Measurements from ENCODE around the gene RAN.
A peak's percentile ranks its signal among the peaks of the same experiment; 100 is the strongest.
"Not testable (repeated sequence)": the region's sequence is repeated elsewhere in the genome, so short reads cannot be mapped to it uniquely, and the experiment has no call there.

Gene RAN

DNA sequence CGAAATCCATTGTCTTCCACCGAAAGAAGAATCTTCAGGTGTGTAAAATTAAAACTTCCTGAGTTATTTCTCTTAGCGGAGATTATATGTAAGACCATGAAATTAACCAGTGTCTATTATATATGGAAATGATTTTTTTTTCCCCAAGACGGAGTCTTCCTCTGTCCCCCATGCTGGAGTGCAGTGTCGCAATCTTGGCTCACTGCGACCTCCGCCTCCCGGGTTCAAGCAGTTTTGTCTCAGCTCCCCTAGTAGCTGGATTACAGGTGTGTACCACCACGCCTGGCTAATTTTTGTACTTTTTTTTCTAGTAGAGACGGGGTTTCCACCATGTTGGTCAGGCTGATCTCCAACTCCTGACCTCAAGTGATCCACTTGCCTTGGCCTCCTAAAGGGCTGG, 2.8 kb downstream of the RAN start:
- peak in 1 of 2 experiments; percentile 15 for DNase-seq (ENCODE audit: low read depth in 1 of 2, low spot score in 1 of 2)
- TF ChIP-seq SPI1 (IDR thresholded peaks at IDR 0.05; ENCODE audit: borderline replicate concordance, low read depth) (no peak), POLR2AphosphoS5 (IDR thresholded peaks at IDR 0.05; ENCODE audit: low read depth) (no peak; the same call in 1 of the 2 replicates), GABPA (IDR thresholded peaks at IDR 0.05; ENCODE audit: low read depth) (no peak)
- TF ChIP-seq, protein P1, sequence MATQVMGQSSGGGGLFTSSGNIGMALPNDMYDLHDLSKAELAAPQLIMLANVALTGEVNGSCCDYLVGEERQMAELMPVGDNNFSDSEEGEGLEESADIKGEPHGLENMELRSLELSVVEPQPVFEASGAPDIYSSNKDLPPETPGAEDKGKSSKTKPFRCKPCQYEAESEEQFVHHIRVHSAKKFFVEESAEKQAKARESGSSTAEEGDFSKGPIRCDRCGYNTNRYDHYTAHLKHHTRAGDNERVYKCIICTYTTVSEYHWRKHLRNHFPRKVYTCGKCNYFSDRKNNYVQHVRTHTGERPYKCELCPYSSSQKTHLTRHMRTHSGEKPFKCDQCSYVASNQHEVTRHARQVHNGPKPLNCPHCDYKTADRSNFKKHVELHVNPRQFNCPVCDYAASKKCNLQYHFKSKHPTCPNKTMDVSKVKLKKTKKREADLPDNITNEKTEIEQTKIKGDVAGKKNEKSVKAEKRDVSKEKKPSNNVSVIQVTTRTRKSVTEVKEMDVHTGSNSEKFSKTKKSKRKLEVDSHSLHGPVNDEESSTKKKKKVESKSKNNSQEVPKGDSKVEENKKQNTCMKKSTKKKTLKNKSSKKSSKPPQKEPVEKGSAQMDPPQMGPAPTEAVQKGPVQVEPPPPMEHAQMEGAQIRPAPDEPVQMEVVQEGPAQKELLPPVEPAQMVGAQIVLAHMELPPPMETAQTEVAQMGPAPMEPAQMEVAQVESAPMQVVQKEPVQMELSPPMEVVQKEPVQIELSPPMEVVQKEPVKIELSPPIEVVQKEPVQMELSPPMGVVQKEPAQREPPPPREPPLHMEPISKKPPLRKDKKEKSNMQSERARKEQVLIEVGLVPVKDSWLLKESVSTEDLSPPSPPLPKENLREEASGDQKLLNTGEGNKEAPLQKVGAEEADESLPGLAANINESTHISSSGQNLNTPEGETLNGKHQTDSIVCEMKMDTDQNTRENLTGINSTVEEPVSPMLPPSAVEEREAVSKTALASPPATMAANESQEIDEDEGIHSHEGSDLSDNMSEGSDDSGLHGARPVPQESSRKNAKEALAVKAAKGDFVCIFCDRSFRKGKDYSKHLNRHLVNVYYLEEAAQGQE (IDR thresholded peaks at IDR 0.05; ENCODE audit: insufficient replicate concordance, low read depth): no peak
- TF ChIP-seq, protein P2, sequence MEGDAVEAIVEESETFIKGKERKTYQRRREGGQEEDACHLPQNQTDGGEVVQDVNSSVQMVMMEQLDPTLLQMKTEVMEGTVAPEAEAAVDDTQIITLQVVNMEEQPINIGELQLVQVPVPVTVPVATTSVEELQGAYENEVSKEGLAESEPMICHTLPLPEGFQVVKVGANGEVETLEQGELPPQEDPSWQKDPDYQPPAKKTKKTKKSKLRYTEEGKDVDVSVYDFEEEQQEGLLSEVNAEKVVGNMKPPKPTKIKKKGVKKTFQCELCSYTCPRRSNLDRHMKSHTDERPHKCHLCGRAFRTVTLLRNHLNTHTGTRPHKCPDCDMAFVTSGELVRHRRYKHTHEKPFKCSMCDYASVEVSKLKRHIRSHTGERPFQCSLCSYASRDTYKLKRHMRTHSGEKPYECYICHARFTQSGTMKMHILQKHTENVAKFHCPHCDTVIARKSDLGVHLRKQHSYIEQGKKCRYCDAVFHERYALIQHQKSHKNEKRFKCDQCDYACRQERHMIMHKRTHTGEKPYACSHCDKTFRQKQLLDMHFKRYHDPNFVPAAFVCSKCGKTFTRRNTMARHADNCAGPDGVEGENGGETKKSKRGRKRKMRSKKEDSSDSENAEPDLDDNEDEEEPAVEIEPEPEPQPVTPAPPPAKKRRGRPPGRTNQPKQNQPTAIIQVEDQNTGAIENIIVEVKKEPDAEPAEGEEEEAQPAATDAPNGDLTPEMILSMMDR (IDR thresholded peaks at IDR 0.05; ENCODE audit: insufficient read depth, low read length): no peak
- no peak overlapping the region for H3K4me3 ChIP-seq (replicated peaks; ENCODE audit: insufficient read depth, low read length)
- peaks cover 2% of the 10 kb centered on the region for H3K27me3 ChIP-seq (ENCODE audit: insufficient read depth, poor library complexity, severe bottlenecking)
- H3K27ac ChIP-seq (replicated peaks): no peak overlapping the region

DNA sequence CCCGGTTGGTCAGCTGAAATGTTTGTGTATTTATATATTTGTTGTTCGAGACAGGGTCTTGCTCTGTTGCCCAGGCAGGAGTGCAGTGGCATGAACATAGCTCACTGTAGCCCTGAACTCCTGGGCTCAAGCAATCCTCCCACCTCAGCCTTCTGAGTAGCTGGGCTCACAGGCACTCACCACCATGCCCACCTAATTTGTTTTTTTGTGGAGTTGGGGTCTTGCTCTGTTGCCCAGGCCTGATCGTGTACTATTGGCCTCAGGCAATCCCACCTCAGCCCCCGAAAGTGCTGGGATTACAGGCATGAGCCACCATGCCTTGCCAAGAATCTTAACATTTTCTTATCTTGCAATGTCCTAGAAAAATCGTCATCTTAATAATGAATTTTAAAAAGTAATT, 3.3 kb downstream of the RAN start:
- Histone ChIP-seq H3K27ac (replicated peaks) (no peak overlapping the region), H3K4me3 (replicated peaks; ENCODE audit: insufficient read depth, low read length) (no peak overlapping the region), H3K27me3 (ENCODE audit: insufficient read depth, poor library complexity, severe bottlenecking) (peaks cover 2% of the 10 kb centered on the region)
- DNase-seq (ENCODE audit: low read depth in 1 of 2, low spot score in 1 of 2): peak in 1 of 2 experiments; percentile 5
- TF ChIP-seq GABPA (IDR thresholded peaks at IDR 0.05; ENCODE audit: low read depth): no peak
- TF ChIP-seq, protein P1 (IDR thresholded peaks at IDR 0.05; ENCODE audit: insufficient replicate concordance, low read depth): no peak
- no peak for TF ChIP-seq SPI1 (IDR thresholded peaks at IDR 0.05; ENCODE audit: borderline replicate concordance, low read depth)
- TF ChIP-seq POLR2AphosphoS5 (IDR thresholded peaks at IDR 0.05; ENCODE audit: low read depth): no peak; the same call in 1 of the 2 replicates
- TF ChIP-seq, protein P2 (IDR thresholded peaks at IDR 0.05; ENCODE audit: insufficient read depth, low read length): no peak

GRCh38 chr12:130875708-130876107, 3.8 kb downstream of the RAN start:
- H3K27me3 ChIP-seq (ENCODE audit: insufficient read depth, poor library complexity, severe bottlenecking); H3K27ac ChIP-seq (replicated peaks); H3K4me3 ChIP-seq (replicated peaks; ENCODE audit: insufficient read depth, low read length): not testable (repeated sequence)
- peak in 1 of 2 experiments; percentile 6 for DNase-seq (ENCODE audit: low read depth in 1 of 2, low spot score in 1 of 2)

GRCh38 chr12:130876297-130876696, 4.4 kb downstream of the RAN start:
- TF ChIP-seq POLR2AphosphoS5 (IDR thresholded peaks at IDR 0.05; ENCODE audit: low read depth) (no peak), SPI1 (IDR thresholded peaks at IDR 0.05; ENCODE audit: borderline replicate concordance, low read depth) (no peak), GABPA (IDR thresholded peaks at IDR 0.05; ENCODE audit: low read depth) (no peak)
- TF ChIP-seq, protein P1 (IDR thresholded peaks at IDR 0.05; ENCODE audit: insufficient replicate concordance, low read depth): no peak
- TF ChIP-seq, protein P2 (IDR thresholded peaks at IDR 0.05; ENCODE audit: insufficient read depth, low read length): no peak
- DNase-seq (ENCODE audit: low read depth in 1 of 2, low spot score in 1 of 2): peak in 1 of 2 experiments; percentile 10
- no peak overlapping the region for H3K4me3 ChIP-seq (replicated peaks; ENCODE audit: insufficient read depth, low read length)
- H3K27ac ChIP-seq (replicated peaks): no peak overlapping the region
- H3K27me3 ChIP-seq (ENCODE audit: insufficient read depth, poor library complexity, severe bottlenecking): peaks cover 2% of the 10 kb centered on the region

Measured in HL-60 (cell line).